Measurements from ENCODE around the gene SNAP29.
"Not testable (repeated sequence)": the region's sequence is repeated elsewhere in the genome, so short reads cannot be mapped to it uniquely, and the experiment has no call there.

- not testable (repeated sequence) for TF ChIP-seq POLR2A, POLR2AphosphoS5 (IDR thresholded peaks at IDR 0.05; ENCODE audit: low read depth, low read length)
These were observed 37.0 kb upstream of the SNAP29 start for GRCh38 chr22:20821717-20822239.

Data from GM12892 (cell line).